Activated naive CD4-positive, alpha-beta T cell treated with anti-CD3 and anti-CD28 coated beads, Interleukin-2, amount 50 U/mL, for 72 hours (primary cell): ENCODE data around the gene ARL9. TPM values are rescaled to one million over a fixed set of nuclear protein-coding genes. Genes with fewer than 3 reads are reported as not detected.
"Not testable (repeated sequence)": the region's sequence is repeated elsewhere in the genome, so short reads cannot be mapped to it uniquely, and the experiment has no call there.

Experiments
- ATAC-seq, 2 donors: fragments of 150-1000 bp; cut with Tn5 transposase; 2 replicates each; pipeline ENCODE4 v1.10.0; 2021; ENCODE audit warnings: mild to moderate bottlenecking in 2 of 2, moderate library complexity in 2 of 2
- DNase-seq, 2 donors: peaks; one replicate each; pipeline ENCODE4 v3.0.0; 2021 to 2022; ENCODE audit warnings: low spot score in 2 of 2
- H3K27ac Mint-ChIP-seq, 2 donors: one replicate each; pipeline ENCODE4 v1.8.0; 2022; ENCODE audit warnings: mild to moderate bottlenecking in 2 of 2, mixed read lengths in 2 of 2
- H3K36me3 Mint-ChIP-seq, 2 donors: one replicate each; pipeline ENCODE4 v1.8.0; 2022; ENCODE audit warnings: mixed read lengths in 2 of 2
- H3K9me3 Mint-ChIP-seq, 2 donors: one replicate each; pipeline ENCODE4 v1.8.0; 2022; ENCODE audit warnings: mixed read lengths in 2 of 2
- total RNA-seq, 2 donors: library from RNA; stranded (reverse); gene quantifications; one replicate each; pipeline ENCODE4 v1.2.3, GENCODE V29; 2022

The ARL9 gene
- total RNA-seq, result under 1 TPM in 1 of 2 donors, not detected in 1; 0.35 TPM

GRCh38 chr4:56505269-56506130 lies at the start of gene ARL9:
Gene ARL9, plus strand, starts transcription at chr4:56505791. Its CDS starts 72 bp downstream, at chr4:56505863.
- Mint-ChIP-seq H3K27ac (peak within 1 kb of the TSS; percentile 75 to 77), H3K9me3 (no peaks in the 10 kb centered on the region), H3K36me3 (peaks cover 0 to 7% of the 10 kb centered on the region in 2 donors)
- peak; percentile 86 to 92 for ATAC-seq
- DNase-seq, result peak in 1 of 2 donors; percentile 64

GRCh38 chr4:56460085-56460484 lies 45.5 kb upstream of the ARL9 start:
- DNase-seq (no peak), ATAC-seq (no peak)
- H3K9me3 Mint-ChIP-seq, result no peaks in the 10 kb centered on the region
- peak overlapping the region; percentile 32 to 88 for H3K27ac Mint-ChIP-seq
- H3K36me3 Mint-ChIP-seq, result peaks cover 26 to 38% of the 10 kb centered on the region in 2 donors

- DNase-seq (no peak), ATAC-seq (no peak)
- peak overlapping the region in 1 of 2 donors; percentile 34 for H3K27ac Mint-ChIP-seq
- H3K36me3 Mint-ChIP-seq, result peaks cover 23 to 32% of the 10 kb centered on the region in 2 donors
- H3K9me3 Mint-ChIP-seq, result no peaks in the 10 kb centered on the region
Observed at GRCh38 chr4:56462157-56462556, 43.4 kb upstream of the ARL9 start.

GRCh38 chr4:56463711-56464110 lies 41.9 kb upstream of the ARL9 start:
- H3K27ac Mint-ChIP-seq, result no peak overlapping the region
- ATAC-seq, result no peak
- H3K36me3 Mint-ChIP-seq, result peaks cover 35 to 44% of the 10 kb centered on the region in 2 donors
- no peak for DNase-seq
- no peaks in the 10 kb centered on the region for H3K9me3 Mint-ChIP-seq

- peaks cover 39 to 45% of the 10 kb centered on the region in 2 donors for H3K36me3 Mint-ChIP-seq
- H3K9me3 Mint-ChIP-seq, result no peaks in the 10 kb centered on the region
- peak overlapping the region in 1 of 2 donors; percentile 1 for H3K27ac Mint-ChIP-seq
- no peak for DNase-seq
- ATAC-seq, result no peak
Observed at GRCh38 chr4:56464581-56464980, 41.0 kb upstream of the ARL9 start.

GRCh38 chr4:56465599-56466295 lies 39.8 kb upstream of the ARL9 start:
- no peaks in the 10 kb centered on the region for H3K9me3 Mint-ChIP-seq

GRCh38 chr4:56466296-56466761 lies 39.3 kb upstream of the ARL9 start:
- not testable (repeated sequence) for H3K9me3 Mint-ChIP-seq
- H3K27ac Mint-ChIP-seq, result peak overlapping the region; percentile 94 to 99
- H3K36me3 Mint-ChIP-seq, result peaks cover 32 to 41% of the 10 kb centered on the region in 2 donors
- peak; percentile 67 to 76 for ATAC-seq
- peak in 1 of 2 donors; percentile 14 for DNase-seq

More at GRCh38 chr4:56465599-56466295, 39.8 kb upstream of the ARL9 start:
- Mint-ChIP-seq H3K36me3 (peaks cover 32 to 41% of the 10 kb centered on the region in 2 donors), H3K27ac (peak overlapping the region; percentile 94 to 99)
- DNase-seq (no peak), ATAC-seq (peak in 1 of 2 donors; percentile 4)

GRCh38 chr4:56466910-56467283 lies 38.7 kb upstream of the ARL9 start:
- Mint-ChIP-seq H3K9me3 (no peaks in the 10 kb centered on the region), H3K27ac (peak overlapping the region; percentile 94 to 99), H3K36me3 (peaks cover 32 to 37% of the 10 kb centered on the region in 2 donors)
- no peak for ATAC-seq
- DNase-seq, result no peak

- peak; percentile 84 to 86 for DNase-seq
- peaks cover 31 to 32% of the 10 kb centered on the region in 2 donors for H3K36me3 Mint-ChIP-seq
- peak within 1 kb of the TSS; percentile 96 to 99 for H3K27ac Mint-ChIP-seq
- peak; percentile 94 for ATAC-seq
- no peaks in the 10 kb centered on the region for H3K9me3 Mint-ChIP-seq
Observed at GRCh38 chr4:56467284-56468096, 38.1 kb upstream of the ARL9 start, which contains the start of gene SRP72. Gene SRP72, plus strand, starts transcription at chr4:56467617. Its CDS starts 19 bp downstream, at chr4:56467636.

GRCh38 chr4:56468097-56468422 lies 37.5 kb upstream of the ARL9 start:
- Mint-ChIP-seq H3K36me3 (peaks cover 28 to 32% of the 10 kb centered on the region in 2 donors), H3K27ac (peak overlapping the region; percentile 96 to 99), H3K9me3 (no peaks in the 10 kb centered on the region)
- DNase-seq (no peak), ATAC-seq (peak; percentile 31 to 45)

- H3K36me3 Mint-ChIP-seq, result peaks cover 32 to 38% of the 10 kb centered on the region in 2 donors
- ATAC-seq (no peak), DNase-seq (no peak)
- H3K9me3 Mint-ChIP-seq, result no peaks in the 10 kb centered on the region
- peak overlapping the region in 1 of 2 donors; percentile 87 for H3K27ac Mint-ChIP-seq
Observed at GRCh38 chr4:56469489-56470210, 35.9 kb upstream of the ARL9 start.

GRCh38 chr4:56475917-56476316 lies 29.7 kb upstream of the ARL9 start:
- no peak for ATAC-seq
- peaks cover 4 to 21% of the 10 kb centered on the region in 2 donors for H3K36me3 Mint-ChIP-seq

GRCh38 chr4:56477192-56477702 lies 28.3 kb upstream of the ARL9 start:
- H3K27ac Mint-ChIP-seq, result no peak overlapping the region
- peaks cover 4 to 21% of the 10 kb centered on the region in 2 donors for H3K36me3 Mint-ChIP-seq
- H3K9me3 Mint-ChIP-seq, result no peaks in the 10 kb centered on the region
- no peak for ATAC-seq
- no peak for DNase-seq

More at GRCh38 chr4:56475917-56476316, 29.7 kb upstream of the ARL9 start:
- DNase-seq, result no peak
- Mint-ChIP-seq H3K9me3 (no peaks in the 10 kb centered on the region), H3K27ac (no peak overlapping the region)

- peaks cover 4 to 10% of the 10 kb centered on the region in 2 donors for H3K36me3 Mint-ChIP-seq
- H3K9me3 Mint-ChIP-seq, result no peaks in the 10 kb centered on the region
- no peak overlapping the region for H3K27ac Mint-ChIP-seq
- no peak for ATAC-seq
- no peak for DNase-seq
Observed at GRCh38 chr4:56480691-56481090, 24.9 kb upstream of the ARL9 start.

GRCh38 chr4:56496241-56496640 lies 9.3 kb upstream of the ARL9 start:
- Mint-ChIP-seq H3K27ac (no peak overlapping the region), H3K9me3 (no peaks in the 10 kb centered on the region), H3K36me3 (peaks cover 18 to 37% of the 10 kb centered on the region in 2 donors)
- DNase-seq (no peak), ATAC-seq (no peak)
